Measurements from ENCODE around the gene B3GNT2. TPM values are rescaled to one million over a fixed set of nuclear protein-coding genes. Genes with fewer than 3 reads are reported as not detected.
A peak's percentile ranks its signal among the peaks of the same experiment; 100 is the strongest.

B3GNT2 gene
- total and polyA plus RNA-seq, 9 of the 15 experiments (the other 6 are each of a cell fraction or from before 2014, with no cell fraction given): 6.0 to 38.9 (median 25.0) TPM

DNA sequence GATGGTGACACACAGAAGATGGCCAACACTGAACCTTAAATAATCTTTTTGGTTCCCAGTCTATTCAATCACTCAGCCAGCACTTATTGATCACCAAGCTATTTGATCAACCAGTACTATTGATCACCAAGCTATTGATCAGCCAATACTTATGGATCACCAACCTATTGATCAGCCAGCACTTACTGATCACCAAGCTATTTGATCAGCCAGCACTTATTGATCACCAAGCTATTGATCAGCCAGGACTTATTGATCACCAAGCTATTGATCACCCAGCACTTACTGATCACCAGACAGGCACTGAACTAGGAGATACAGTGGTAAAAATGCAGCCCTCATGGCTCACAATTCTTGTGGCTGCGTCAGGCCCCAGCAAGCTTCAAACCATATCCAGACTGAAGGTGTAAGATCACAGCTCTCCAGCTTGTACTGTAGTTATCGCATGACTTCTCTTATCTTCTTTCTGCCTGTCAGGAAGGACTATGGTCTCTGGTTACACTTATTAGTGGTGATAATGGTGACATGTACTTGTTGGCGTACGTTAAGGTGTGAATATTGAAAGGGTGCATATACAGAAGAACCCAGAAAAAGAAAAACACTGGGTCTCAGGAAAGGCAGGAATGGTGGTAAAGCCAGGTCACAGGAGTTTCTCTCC lies 18.4 kb upstream of the B3GNT2 start (continued):
- TF ChIP-seq GATAD2A (IDR thresholded peaks at IDR 0.05): no peak
- TF ChIP-seq, protein P1, sequence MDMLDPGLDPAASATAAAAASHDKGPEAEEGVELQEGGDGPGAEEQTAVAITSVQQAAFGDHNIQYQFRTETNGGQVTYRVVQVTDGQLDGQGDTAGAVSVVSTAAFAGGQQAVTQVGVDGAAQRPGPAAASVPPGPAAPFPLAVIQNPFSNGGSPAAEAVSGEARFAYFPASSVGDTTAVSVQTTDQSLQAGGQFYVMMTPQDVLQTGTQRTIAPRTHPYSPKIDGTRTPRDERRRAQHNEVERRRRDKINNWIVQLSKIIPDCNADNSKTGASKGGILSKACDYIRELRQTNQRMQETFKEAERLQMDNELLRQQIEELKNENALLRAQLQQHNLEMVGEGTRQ (CRISPR knock-in tag; IDR thresholded peaks at IDR 0.05): no peak
- TF ChIP-seq COPS2 (conservative IDR thresholded peaks at IDR 0.05): no peak
- TF ChIP-seq, protein P2, sequence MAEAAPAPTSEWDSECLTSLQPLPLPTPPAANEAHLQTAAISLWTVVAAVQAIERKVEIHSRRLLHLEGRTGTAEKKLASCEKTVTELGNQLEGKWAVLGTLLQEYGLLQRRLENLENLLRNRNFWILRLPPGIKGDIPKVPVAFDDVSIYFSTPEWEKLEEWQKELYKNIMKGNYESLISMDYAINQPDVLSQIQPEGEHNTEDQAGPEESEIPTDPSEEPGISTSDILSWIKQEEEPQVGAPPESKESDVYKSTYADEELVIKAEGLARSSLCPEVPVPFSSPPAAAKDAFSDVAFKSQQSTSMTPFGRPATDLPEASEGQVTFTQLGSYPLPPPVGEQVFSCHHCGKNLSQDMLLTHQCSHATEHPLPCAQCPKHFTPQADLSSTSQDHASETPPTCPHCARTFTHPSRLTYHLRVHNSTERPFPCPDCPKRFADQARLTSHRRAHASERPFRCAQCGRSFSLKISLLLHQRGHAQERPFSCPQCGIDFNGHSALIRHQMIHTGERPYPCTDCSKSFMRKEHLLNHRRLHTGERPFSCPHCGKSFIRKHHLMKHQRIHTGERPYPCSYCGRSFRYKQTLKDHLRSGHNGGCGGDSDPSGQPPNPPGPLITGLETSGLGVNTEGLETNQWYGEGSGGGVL (CRISPR knock-in tag; IDR thresholded peaks at IDR 0.05): no peak
- TF ChIP-seq, protein P3, sequence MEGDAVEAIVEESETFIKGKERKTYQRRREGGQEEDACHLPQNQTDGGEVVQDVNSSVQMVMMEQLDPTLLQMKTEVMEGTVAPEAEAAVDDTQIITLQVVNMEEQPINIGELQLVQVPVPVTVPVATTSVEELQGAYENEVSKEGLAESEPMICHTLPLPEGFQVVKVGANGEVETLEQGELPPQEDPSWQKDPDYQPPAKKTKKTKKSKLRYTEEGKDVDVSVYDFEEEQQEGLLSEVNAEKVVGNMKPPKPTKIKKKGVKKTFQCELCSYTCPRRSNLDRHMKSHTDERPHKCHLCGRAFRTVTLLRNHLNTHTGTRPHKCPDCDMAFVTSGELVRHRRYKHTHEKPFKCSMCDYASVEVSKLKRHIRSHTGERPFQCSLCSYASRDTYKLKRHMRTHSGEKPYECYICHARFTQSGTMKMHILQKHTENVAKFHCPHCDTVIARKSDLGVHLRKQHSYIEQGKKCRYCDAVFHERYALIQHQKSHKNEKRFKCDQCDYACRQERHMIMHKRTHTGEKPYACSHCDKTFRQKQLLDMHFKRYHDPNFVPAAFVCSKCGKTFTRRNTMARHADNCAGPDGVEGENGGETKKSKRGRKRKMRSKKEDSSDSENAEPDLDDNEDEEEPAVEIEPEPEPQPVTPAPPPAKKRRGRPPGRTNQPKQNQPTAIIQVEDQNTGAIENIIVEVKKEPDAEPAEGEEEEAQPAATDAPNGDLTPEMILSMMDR (IDR thresholded peaks at IDR 0.05 in 2 of 3, conservative IDR thresholded peaks at IDR 0.05 in 1 of 3; ENCODE audit: insufficient read depth in 2 of 3, low read depth in 1 of 3, low read length in 3 of 3): no peak
- no peak for TF ChIP-seq FOXP1 (CRISPR knock-in tag; IDR thresholded peaks at IDR 0.05)
- TF ChIP-seq, protein P4, sequence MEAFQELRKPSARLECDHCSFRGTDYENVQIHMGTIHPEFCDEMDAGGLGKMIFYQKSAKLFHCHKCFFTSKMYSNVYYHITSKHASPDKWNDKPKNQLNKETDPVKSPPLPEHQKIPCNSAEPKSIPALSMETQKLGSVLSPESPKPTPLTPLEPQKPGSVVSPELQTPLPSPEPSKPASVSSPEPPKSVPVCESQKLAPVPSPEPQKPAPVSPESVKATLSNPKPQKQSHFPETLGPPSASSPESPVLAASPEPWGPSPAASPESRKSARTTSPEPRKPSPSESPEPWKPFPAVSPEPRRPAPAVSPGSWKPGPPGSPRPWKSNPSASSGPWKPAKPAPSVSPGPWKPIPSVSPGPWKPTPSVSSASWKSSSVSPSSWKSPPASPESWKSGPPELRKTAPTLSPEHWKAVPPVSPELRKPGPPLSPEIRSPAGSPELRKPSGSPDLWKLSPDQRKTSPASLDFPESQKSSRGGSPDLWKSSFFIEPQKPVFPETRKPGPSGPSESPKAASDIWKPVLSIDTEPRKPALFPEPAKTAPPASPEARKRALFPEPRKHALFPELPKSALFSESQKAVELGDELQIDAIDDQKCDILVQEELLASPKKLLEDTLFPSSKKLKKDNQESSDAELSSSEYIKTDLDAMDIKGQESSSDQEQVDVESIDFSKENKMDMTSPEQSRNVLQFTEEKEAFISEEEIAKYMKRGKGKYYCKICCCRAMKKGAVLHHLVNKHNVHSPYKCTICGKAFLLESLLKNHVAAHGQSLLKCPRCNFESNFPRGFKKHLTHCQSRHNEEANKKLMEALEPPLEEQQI (IDR thresholded peaks at IDR 0.05): no peak
- peak; percentile 52 for TF ChIP-seq EP300 (IDR thresholded peaks at IDR 0.05; ENCODE audit: low read length)
- TF ChIP-seq, protein P5, sequence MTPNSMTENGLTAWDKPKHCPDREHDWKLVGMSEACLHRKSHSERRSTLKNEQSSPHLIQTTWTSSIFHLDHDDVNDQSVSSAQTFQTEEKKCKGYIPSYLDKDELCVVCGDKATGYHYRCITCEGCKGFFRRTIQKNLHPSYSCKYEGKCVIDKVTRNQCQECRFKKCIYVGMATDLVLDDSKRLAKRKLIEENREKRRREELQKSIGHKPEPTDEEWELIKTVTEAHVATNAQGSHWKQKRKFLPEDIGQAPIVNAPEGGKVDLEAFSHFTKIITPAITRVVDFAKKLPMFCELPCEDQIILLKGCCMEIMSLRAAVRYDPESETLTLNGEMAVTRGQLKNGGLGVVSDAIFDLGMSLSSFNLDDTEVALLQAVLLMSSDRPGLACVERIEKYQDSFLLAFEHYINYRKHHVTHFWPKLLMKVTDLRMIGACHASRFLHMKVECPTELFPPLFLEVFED (CRISPR knock-in tag; conservative IDR thresholded peaks at IDR 0.05): no peak
- no peak for TF ChIP-seq THRAP3 (IDR thresholded peaks at IDR 0.05; ENCODE audit: borderline replicate concordance)
- TF ChIP-seq, protein P6, sequence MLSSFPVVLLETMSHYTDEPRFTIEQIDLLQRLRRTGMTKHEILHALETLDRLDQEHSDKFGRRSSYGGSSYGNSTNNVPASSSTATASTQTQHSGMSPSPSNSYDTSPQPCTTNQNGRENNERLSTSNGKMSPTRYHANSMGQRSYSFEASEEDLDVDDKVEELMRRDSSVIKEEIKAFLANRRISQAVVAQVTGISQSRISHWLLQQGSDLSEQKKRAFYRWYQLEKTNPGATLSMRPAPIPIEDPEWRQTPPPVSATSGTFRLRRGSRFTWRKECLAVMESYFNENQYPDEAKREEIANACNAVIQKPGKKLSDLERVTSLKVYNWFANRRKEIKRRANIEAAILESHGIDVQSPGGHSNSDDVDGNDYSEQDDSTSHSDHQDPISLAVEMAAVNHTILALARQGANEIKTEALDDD (IDR thresholded peaks at IDR 0.05): peak; percentile 76
- no peak for TF ChIP-seq LARP7 (IDR thresholded peaks at IDR 0.05)
- no peak for TF ChIP-seq ELF2 (CRISPR knock-in tag; IDR thresholded peaks at IDR 0.05)
- TF ChIP-seq, protein P7, sequence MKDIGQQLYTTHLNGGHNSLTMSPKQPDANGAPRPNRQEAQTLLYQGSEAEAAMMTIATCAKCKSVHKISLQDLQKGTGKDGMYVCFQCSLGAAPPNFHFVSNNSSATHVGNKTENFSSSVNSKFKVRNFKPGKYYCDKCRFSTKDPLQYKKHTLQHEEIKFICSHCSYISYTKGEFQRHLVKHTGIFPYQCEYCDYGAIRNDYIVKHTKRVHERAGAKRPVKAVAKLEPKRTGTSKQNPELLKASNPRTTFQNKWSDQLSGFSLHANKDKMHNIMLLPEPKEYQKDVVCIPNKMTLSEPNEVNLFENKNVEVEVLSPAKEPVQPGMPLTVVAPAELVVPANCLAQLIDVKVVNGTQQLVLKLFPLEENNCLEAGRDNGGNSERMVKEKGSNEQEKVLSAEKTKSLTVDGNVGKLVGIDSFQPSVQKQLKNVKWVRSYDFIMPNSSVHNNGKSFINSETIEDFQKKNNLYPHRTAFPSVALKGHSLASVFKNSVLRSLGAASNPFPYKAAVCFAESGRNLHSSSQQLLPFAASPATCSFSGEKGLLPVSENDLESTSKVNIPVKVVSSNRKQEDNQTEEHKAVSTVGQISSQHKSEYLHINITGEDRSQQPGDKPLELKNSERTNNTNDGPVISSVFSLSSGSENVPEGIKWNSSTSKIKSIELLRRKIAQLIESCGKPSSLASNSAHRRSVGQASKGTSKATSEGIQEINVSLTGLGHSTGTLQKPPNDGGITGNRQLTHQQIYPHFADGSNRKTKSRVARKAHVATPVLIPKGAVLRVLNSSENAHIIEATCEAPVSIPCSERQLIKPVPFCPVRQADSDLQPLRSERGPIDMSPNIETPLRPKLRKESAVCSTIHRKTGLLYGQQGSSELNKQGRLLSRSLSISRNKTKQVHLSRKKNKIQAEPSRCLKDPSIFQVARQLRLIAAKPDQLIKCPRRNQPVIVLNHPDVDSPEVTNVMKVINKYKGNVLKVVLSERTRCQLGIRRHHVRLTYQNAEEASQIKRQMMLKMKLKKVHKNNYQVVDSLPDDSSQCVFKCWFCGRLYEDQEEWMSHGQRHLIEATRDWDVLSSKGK (CRISPR knock-in tag; IDR thresholded peaks at IDR 0.05): no peak
- TF ChIP-seq RFX7 (CRISPR knock-in tag; IDR thresholded peaks at IDR 0.05): no peak

All from K562 (cell line).